KMS-11 (cell line): ENCODE results near the gene CRYBG3.

Source experiments
- H2AFZ ChIP-seq: fragments of 200-600 bp; sonication (generic); 2 replicates; pipeline ENCODE4 v1.6.1; 2016; ENCODE audit warnings: antibody characterized with exemption, mixed run types, low read depth
- H3K27ac ChIP-seq: fragments of 200-600 bp; sonication (generic); 2 replicates; pipeline ENCODE4 v1.6.1; 2016; ENCODE audit warnings: mild to moderate bottlenecking, mixed run types
- H3K27me3 ChIP-seq: fragments of 200-600 bp; sonication (generic); 2 replicates; pipeline ENCODE4 v1.6.1; 2017; ENCODE audit warnings: mild to moderate bottlenecking, low read depth, mixed run types, moderate library complexity; ENCODE audit not compliant: insufficient read depth
- H3K36me3 ChIP-seq: fragments of 200-600 bp; sonication (generic); 2 replicates; pipeline ENCODE4 v1.6.1; 2017; ENCODE audit warnings: mild to moderate bottlenecking, mixed run types; ENCODE audit not compliant: insufficient read depth
- H3K4me1 ChIP-seq: fragments of 200-600 bp; sonication (generic); 2 replicates; pipeline ENCODE4 v1.6.1; 2016; ENCODE audit warnings: mild to moderate bottlenecking, low read depth, mixed run types; ENCODE audit not compliant: poor library complexity, severe bottlenecking
- H3K4me2 ChIP-seq: fragments of 200-600 bp; sonication (generic); 2 replicates; pipeline ENCODE4 v1.7.0; 2016; ENCODE audit warnings: mild to moderate bottlenecking, mixed run types
- H3K4me3 ChIP-seq: fragments of 200-600 bp; sonication (generic); IDR thresholded peaks from 2 replicates; pipeline ENCODE4 v1.6.1; 2017; ENCODE audit warnings: low read depth, low read length, mixed read lengths; ENCODE audit not compliant: insufficient read depth
- H3K79me2 ChIP-seq: fragments of 200-600 bp; sonication (generic); 2 replicates; pipeline ENCODE4 v1.6.1; 2016; ENCODE audit warnings: low read depth, mixed run types; ENCODE audit not compliant: insufficient read depth
- H3K9ac ChIP-seq: fragments of 200-600 bp; sonication (generic); 2 replicates; pipeline ENCODE4 v1.6.1; 2016; ENCODE audit warnings: mild to moderate bottlenecking, mixed run types
- H4K20me1 ChIP-seq: fragments of 200-600 bp; sonication (generic); 2 replicates; pipeline ENCODE4 v1.6.1; 2016; ENCODE audit warnings: mild to moderate bottlenecking, mixed run types; ENCODE audit not compliant: insufficient read depth
- TF ChIP-seq, protein P1 (sequence below): fragments of 200-600 bp; sonication (generic); conservative IDR thresholded peaks from 2 replicates; pipeline ENCODE4 v1.6.1; 2017; ENCODE audit warnings: low read depth, mild to moderate bottlenecking, antibody characterized with exemption, low read length, moderate library complexity, mixed read lengths

CRYBG3 gene

DNA sequence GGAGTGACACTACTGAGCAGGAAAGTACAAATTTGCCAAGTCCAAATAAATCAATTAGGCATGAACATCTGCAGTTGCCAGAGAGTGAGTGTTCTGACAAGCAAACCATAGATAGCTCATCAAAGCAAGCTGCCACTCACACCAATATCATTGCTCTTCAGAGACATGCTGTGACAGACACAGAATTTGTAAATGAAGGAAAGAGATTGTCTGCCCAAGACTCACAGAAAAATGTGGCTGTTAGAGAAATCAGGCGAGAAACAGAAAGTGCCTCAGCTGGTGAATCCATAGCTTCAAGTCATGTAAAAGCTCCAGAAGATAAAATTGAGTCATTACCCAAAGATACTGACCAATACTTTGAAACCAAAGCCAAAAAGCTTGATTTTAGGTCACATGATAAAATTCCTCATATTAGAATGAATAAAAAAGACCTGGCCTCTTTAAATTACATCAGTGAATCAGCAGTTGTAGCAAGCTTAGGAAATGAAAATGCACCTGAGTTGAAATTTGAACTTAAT lies 50.8 kb downstream of the CRYBG3 start:
- H3K79me2 ChIP-seq, result no peaks in the 10 kb centered on the region
- no peak overlapping the region for H3K9ac ChIP-seq
- H4K20me1 ChIP-seq, result no peaks in the 10 kb centered on the region
- no peak overlapping the region for H3K4me3 ChIP-seq
- no peak overlapping the region for H3K27ac ChIP-seq
- no peaks in the 10 kb centered on the region for H3K27me3 ChIP-seq
- H2AFZ ChIP-seq, result no peak overlapping the region
- H3K4me1 ChIP-seq, result no peaks in the 10 kb centered on the region
- H3K4me2 ChIP-seq, result no peak overlapping the region
- TF ChIP-seq, protein P1, sequence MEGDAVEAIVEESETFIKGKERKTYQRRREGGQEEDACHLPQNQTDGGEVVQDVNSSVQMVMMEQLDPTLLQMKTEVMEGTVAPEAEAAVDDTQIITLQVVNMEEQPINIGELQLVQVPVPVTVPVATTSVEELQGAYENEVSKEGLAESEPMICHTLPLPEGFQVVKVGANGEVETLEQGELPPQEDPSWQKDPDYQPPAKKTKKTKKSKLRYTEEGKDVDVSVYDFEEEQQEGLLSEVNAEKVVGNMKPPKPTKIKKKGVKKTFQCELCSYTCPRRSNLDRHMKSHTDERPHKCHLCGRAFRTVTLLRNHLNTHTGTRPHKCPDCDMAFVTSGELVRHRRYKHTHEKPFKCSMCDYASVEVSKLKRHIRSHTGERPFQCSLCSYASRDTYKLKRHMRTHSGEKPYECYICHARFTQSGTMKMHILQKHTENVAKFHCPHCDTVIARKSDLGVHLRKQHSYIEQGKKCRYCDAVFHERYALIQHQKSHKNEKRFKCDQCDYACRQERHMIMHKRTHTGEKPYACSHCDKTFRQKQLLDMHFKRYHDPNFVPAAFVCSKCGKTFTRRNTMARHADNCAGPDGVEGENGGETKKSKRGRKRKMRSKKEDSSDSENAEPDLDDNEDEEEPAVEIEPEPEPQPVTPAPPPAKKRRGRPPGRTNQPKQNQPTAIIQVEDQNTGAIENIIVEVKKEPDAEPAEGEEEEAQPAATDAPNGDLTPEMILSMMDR, result no peak
- H3K36me3 ChIP-seq, result no peaks in the 10 kb centered on the region

DNA sequence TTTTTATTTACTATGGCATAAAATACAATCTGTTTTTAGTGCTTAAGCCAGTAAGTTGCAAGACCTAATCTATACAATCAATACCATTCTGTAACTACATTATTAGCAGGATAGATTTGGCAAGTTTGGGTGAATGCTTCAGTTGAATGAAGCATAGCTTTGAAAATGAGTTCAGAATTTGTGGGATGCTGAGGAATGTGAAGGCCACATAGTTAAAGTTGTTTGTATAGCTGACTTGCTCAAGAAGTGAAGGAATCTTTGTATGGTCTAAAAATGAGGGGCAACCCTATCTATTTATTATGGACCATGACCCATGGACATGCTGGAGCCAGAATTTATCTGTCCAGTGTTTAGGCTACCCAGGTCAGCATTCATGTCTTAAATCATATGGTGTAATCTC lies 58.5 kb downstream of the CRYBG3 start:
- Histone ChIP-seq H3K4me3 (no peak overlapping the region), H3K4me2 (no peak overlapping the region), H3K27me3 (no peaks in the 10 kb centered on the region), H3K4me1 (peaks cover 7% of the 10 kb centered on the region), H3K79me2 (no peaks in the 10 kb centered on the region), H3K27ac (no peak overlapping the region), H3K9ac (no peak overlapping the region), H3K36me3 (no peaks in the 10 kb centered on the region), H4K20me1 (no peaks in the 10 kb centered on the region), H2AFZ (no peak overlapping the region)
- TF ChIP-seq, protein P1, result no peak

DNA sequence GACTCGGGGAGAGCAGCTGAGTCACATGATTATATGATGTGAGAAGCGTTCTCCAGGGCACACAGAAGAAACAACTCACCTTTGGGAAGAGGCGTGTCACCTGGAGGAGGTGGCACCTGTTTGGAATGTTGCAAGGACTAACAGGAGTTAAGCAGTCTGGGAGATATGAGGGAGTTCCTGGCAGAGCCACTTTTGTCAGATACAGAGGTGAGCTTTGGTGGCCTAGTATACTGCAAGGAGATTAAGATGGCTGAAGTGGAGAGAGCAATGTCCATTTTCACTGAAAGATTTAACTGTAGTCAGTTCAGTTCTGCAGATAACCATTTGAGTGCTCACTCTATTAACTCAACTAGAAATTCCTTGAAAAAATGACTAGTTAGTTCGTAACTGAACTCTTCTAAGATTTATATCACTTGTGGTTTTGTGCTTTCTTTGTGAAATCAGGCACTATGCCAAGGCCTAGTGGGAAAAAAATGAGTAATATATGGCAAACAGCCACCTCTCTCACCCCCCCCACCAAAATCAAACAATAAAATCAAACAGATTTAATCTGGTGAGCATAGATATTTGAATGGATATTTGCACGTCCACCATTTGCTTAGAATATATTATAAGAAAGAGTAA lies 61.3 kb downstream of the CRYBG3 start:
- no peaks in the 10 kb centered on the region for H3K27me3 ChIP-seq
- no peak overlapping the region for H3K9ac ChIP-seq
- H3K4me2 ChIP-seq, result no peak overlapping the region
- TF ChIP-seq, protein P1, result no peak
- H4K20me1 ChIP-seq, result no peaks in the 10 kb centered on the region
- H3K27ac ChIP-seq, result no peak overlapping the region
- peaks cover 7% of the 10 kb centered on the region for H3K4me1 ChIP-seq
- no peaks in the 10 kb centered on the region for H3K36me3 ChIP-seq
- no peaks in the 10 kb centered on the region for H3K79me2 ChIP-seq
- no peak overlapping the region for H2AFZ ChIP-seq
- H3K4me3 ChIP-seq, result no peak overlapping the region

DNA sequence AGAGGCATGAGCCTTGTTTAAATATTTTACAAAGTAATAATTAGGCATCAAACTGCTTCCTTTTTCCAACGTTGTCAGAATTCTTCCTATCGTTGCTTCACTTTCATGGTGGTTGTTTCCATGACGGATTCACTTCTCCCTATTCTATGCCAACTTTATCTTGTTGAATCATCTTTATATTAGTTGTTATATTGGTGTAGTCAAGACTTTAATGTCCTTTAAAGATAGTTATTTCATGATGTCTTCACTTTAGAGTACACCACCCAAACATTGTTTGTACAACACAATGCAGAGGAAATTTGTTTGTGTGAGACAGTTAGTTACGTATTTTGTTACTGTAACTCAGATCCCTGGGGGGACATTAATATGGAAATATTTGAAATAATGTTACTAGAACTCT lies 61.9 kb downstream of the CRYBG3 start:
- H3K27me3 ChIP-seq, result no peaks in the 10 kb centered on the region
- H3K4me1 ChIP-seq, result peaks cover 7% of the 10 kb centered on the region
- H3K79me2 ChIP-seq, result no peaks in the 10 kb centered on the region
- H3K27ac ChIP-seq, result no peak overlapping the region
- H4K20me1 ChIP-seq, result no peaks in the 10 kb centered on the region
- no peak overlapping the region for H2AFZ ChIP-seq
- no peak overlapping the region for H3K4me3 ChIP-seq
- H3K9ac ChIP-seq, result no peak overlapping the region
- H3K36me3 ChIP-seq, result no peaks in the 10 kb centered on the region
- TF ChIP-seq, protein P1, result no peak
- H3K4me2 ChIP-seq, result no peak overlapping the region
